ENCODE data around the gene CFAP92.
"Not testable (repeated sequence)": the region's sequence is repeated elsewhere in the genome, so short reads cannot be mapped to it uniquely, and the experiment has no call there.

CFAP92 gene

GRCh38 chr3:128889139-128889894 lies 104.6 kb downstream of the CFAP92 start:
- DNase-seq, result no peak

- no peak for DNase-seq
Observed at GRCh38 chr3:128884992-128885391, 108.9 kb downstream of the CFAP92 start.

GRCh38 chr3:128882719-128883118 lies 111.2 kb downstream of the CFAP92 start:
- DNase-seq, result no peak

GRCh38 chr3:128881576-128881975 lies 112.3 kb downstream of the CFAP92 start:
- no peak for DNase-seq

GRCh38 chr3:128880455-128880854 lies 113.4 kb downstream of the CFAP92 start:
- DNase-seq, result not testable (repeated sequence)

GRCh38 chr3:128879991-128880390 lies 113.9 kb downstream of the CFAP92 start:
- DNase-seq, result no peak

GRCh38 chr3:128879125-128879969 lies 114.5 kb downstream of the CFAP92 start, which contains the start of gene ACAD9:
Gene ACAD9, plus strand, starts transcription at chr3:128879620. Its CDS starts 72 bp downstream, at chr3:128879692.
- peak; percentile 97 for DNase-seq

GRCh38 chr3:128878556-128879124 lies 115.2 kb downstream of the CFAP92 start:
- DNase-seq, result no peak

- no peak for DNase-seq
Observed at GRCh38 chr3:128878011-128878457, 115.8 kb downstream of the CFAP92 start.

- DNase-seq, result no peak
Observed at GRCh38 chr3:128875556-128876120, 118.2 kb downstream of the CFAP92 start.

GRCh38 chr3:128874481-128875180 lies 119.2 kb downstream of the CFAP92 start:
- DNase-seq, result no peak

- DNase-seq, result no peak
Observed at GRCh38 chr3:128873244-128874022, 120.4 kb downstream of the CFAP92 start.

- DNase-seq, result no peak
Observed at GRCh38 chr3:128872744-128873143, 121.1 kb downstream of the CFAP92 start.

GRCh38 chr3:128872282-128872681 lies 121.6 kb downstream of the CFAP92 start:
- no peak for DNase-seq

GRCh38 chr3:128870347-128870746 lies 123.5 kb downstream of the CFAP92 start:
- DNase-seq, result no peak

- DNase-seq, result no peak
Observed at GRCh38 chr3:128867200-128868125, 126.4 kb downstream of the CFAP92 start.

GRCh38 chr3:128864849-128865804 lies 128.7 kb downstream of the CFAP92 start:
- DNase-seq, result not testable (repeated sequence)

GRCh38 chr3:128864351-128864811 lies 129.5 kb downstream of the CFAP92 start:
- no peak for DNase-seq

GRCh38 chr3:128863560-128863959 lies 130.3 kb downstream of the CFAP92 start:
- DNase-seq, result no peak

Data from NCI-H1417 treated with DMSO at 0.1 percent for 48 hours (cell line).